HUES64 (cell line): ENCODE results near the gene ACCS. TPM values are rescaled to one million over a fixed set of nuclear protein-coding genes. Genes with fewer than 3 reads are reported as not detected.

Experiments used
- H3K27ac ChIP-seq: 2 replicates; pipeline ENCODE4 v1.7.0; 2013; ENCODE audit warnings: low read depth, low read length, inconsistent platforms
- H3K27me3 ChIP-seq: 2 replicates; pipeline ENCODE4 v1.6.1; 2013; ENCODE audit warnings: mild to moderate bottlenecking, low read length; ENCODE audit not compliant: insufficient read depth
- H3K36me3 ChIP-seq: 2 replicates; pipeline ENCODE4 v1.6.1; 2013; ENCODE audit warnings: mild to moderate bottlenecking, low read length; ENCODE audit not compliant: insufficient read depth
- H3K4me1 ChIP-seq: 2 replicates; pipeline ENCODE4 v1.6.1; 2013; ENCODE audit warnings: mild to moderate bottlenecking, low read length, moderate library complexity; ENCODE audit not compliant: insufficient read depth
- H3K4me3 ChIP-seq: 2 replicates; pipeline ENCODE4 v1.5.1; 2013; ENCODE audit warnings: mild to moderate bottlenecking, low read length, moderate library complexity
- H3K9ac ChIP-seq: 2 replicates; pipeline ENCODE4 v1.6.1; 2013; ENCODE audit warnings: mild to moderate bottlenecking, low read depth, low read length
- H3K9me3 ChIP-seq: 2 replicates; pipeline ENCODE4 v1.6.1; 2013; ENCODE audit warnings: low read depth, low read length; ENCODE audit not compliant: insufficient read depth
- WGBS: fragments of 150-250, 120-280 bp; methylation state at CpG from one replicate; pipeline ENCODE4 v1.1.7; 2013; ENCODE audit warnings: missing lambda C conversion rate; 5-methylcytosine and 5-hydroxymethylcytosine counted together
- polyA plus RNA-seq, 2 experiments: library from polyadenylated mRNA; stranded (reverse); fragments of 50-300 nt; gene quantifications; one replicate each; pipeline ENCODE4 v1.2.3, GENCODE V29; 2013

ACCS gene
- polyA plus RNA-seq (2013, experiment 1 of 2) = 4.7 TPM
- polyA plus RNA-seq (2013, experiment 2 of 2) = 3.6 TPM

- WGBS = 2% methylated on average over 70 of the region's 70 CpGs
- peak within 1 kb of the TSS; percentile 62 for H3K4me3 ChIP-seq
Observed at GRCh38 chr11:44065841-44066731, at the start of gene ACCS. ACCS (plus strand) TSS chr11:44066270; CDS start chr11:44067628, 1,358 bp downstream.

GRCh38 chr11:44016546-44017442, 49.3 kb upstream of the ACCS start:
- H3K36me3 ChIP-seq = no peaks in the 10 kb centered on the region
- H3K9me3 ChIP-seq = no peaks in the 10 kb centered on the region
- no peaks in the 10 kb centered on the region for H3K4me1 ChIP-seq
- H3K27me3 ChIP-seq = peaks cover 3% of the 10 kb centered on the region; the same call in 1 of the 2 replicates
- WGBS = 93% methylated on average over 2 of the region's 2 CpGs
- H3K27ac ChIP-seq = no peak overlapping the region
- H3K9ac ChIP-seq = no peak overlapping the region
- no peak overlapping the region for H3K4me3 ChIP-seq

More at GRCh38 chr11:44065841-44066731, at the start of gene ACCS:
- peak within 1 kb of the TSS; percentile 88 for H3K27ac ChIP-seq
- H3K27me3 ChIP-seq = peaks cover 12% of the 10 kb centered on the region
- no peaks in the 10 kb centered on the region for H3K9me3 ChIP-seq
- peaks cover 22% of the 10 kb centered on the region; the same call in 1 of the 2 replicates for H3K4me1 ChIP-seq
- H3K9ac ChIP-seq = peak within 1 kb of the TSS; percentile 76
- no peaks in the 10 kb centered on the region for H3K36me3 ChIP-seq

GRCh38 chr11:44017443-44018126, 48.5 kb upstream of the ACCS start:
- no peak overlapping the region for H3K4me3 ChIP-seq
- WGBS = 86% methylated on average over 3 of the region's 3 CpGs
- H3K9ac ChIP-seq = no peak overlapping the region
- no peaks in the 10 kb centered on the region for H3K9me3 ChIP-seq
- H3K36me3 ChIP-seq = no peaks in the 10 kb centered on the region
- H3K4me1 ChIP-seq = no peaks in the 10 kb centered on the region
- no peak overlapping the region for H3K27ac ChIP-seq
- peaks cover 3% of the 10 kb centered on the region; the same call in 1 of the 2 replicates for H3K27me3 ChIP-seq

GRCh38 chr11:44018127-44018521, 47.9 kb upstream of the ACCS start:
- no peaks in the 10 kb centered on the region for H3K36me3 ChIP-seq
- H3K9ac ChIP-seq = no peak overlapping the region
- WGBS = 37% methylated on average over 4 of the region's 4 CpGs
- peaks cover 3% of the 10 kb centered on the region; the same call in 1 of the 2 replicates for H3K27me3 ChIP-seq
- no peak overlapping the region for H3K4me3 ChIP-seq
- no peaks in the 10 kb centered on the region for H3K9me3 ChIP-seq
- no peaks in the 10 kb centered on the region for H3K4me1 ChIP-seq
- no peak overlapping the region for H3K27ac ChIP-seq

- 91% methylated on average over 2 of the region's 2 CpGs for WGBS
- Histone ChIP-seq H3K4me1 (no peaks in the 10 kb centered on the region), H3K4me3 (no peak overlapping the region), H3K27me3 (peaks cover 3% of the 10 kb centered on the region; the same call in 1 of the 2 replicates), H3K27ac (no peak overlapping the region), H3K9me3 (no peaks in the 10 kb centered on the region), H3K36me3 (no peaks in the 10 kb centered on the region), H3K9ac (no peak overlapping the region)
Observed at GRCh38 chr11:44018829-44019228, 47.2 kb upstream of the ACCS start.

GRCh38 chr11:44024977-44025376, 41.1 kb upstream of the ACCS start:
- WGBS = no CpG with 5 or more reads among the region's 1 CpG
- Histone ChIP-seq H3K27ac (no peak overlapping the region), H3K4me3 (no peak overlapping the region), H3K9ac (no peak overlapping the region), H3K36me3 (no peaks in the 10 kb centered on the region), H3K9me3 (peaks cover 16% of the 10 kb centered on the region; the same call in 1 of the 2 replicates), H3K27me3 (peaks cover 1% of the 10 kb centered on the region; the same call in 1 of the 2 replicates), H3K4me1 (peaks cover under 1% of the 10 kb centered on the region; the same call in 1 of the 2 replicates)

- peaks cover 8% of the 10 kb centered on the region for H3K4me1 ChIP-seq
- H3K36me3 ChIP-seq = no peaks in the 10 kb centered on the region
- H3K9me3 ChIP-seq = peaks cover 16% of the 10 kb centered on the region; the same call in 1 of the 2 replicates
- no peak overlapping the region for H3K4me3 ChIP-seq
- no peak overlapping the region for H3K9ac ChIP-seq
- no peaks in the 10 kb centered on the region for H3K27me3 ChIP-seq
- no peak overlapping the region for H3K27ac ChIP-seq
Observed at GRCh38 chr11:44025727-44026126, 40.3 kb upstream of the ACCS start.

GRCh38 chr11:44028401-44028800, 37.7 kb upstream of the ACCS start:
- H3K9me3 ChIP-seq = peaks cover 16% of the 10 kb centered on the region; the same call in 1 of the 2 replicates
- H3K4me1 ChIP-seq = peaks cover 16% of the 10 kb centered on the region
- no peak overlapping the region for H3K4me3 ChIP-seq
- WGBS = 88% methylated on average over 1 of the region's 1 CpG
- H3K36me3 ChIP-seq = no peaks in the 10 kb centered on the region
- H3K27me3 ChIP-seq = no peaks in the 10 kb centered on the region
- H3K27ac ChIP-seq = no peak overlapping the region
- H3K9ac ChIP-seq = no peak overlapping the region

GRCh38 chr11:44028816-44029506, 37.1 kb upstream of the ACCS start:
- no peaks in the 10 kb centered on the region for H3K27me3 ChIP-seq
- peaks cover 16% of the 10 kb centered on the region for H3K4me1 ChIP-seq
- H3K9ac ChIP-seq = no peak overlapping the region
- no peak overlapping the region for H3K27ac ChIP-seq
- no peak overlapping the region for H3K4me3 ChIP-seq
- H3K9me3 ChIP-seq = peaks cover 16% of the 10 kb centered on the region; the same call in 1 of the 2 replicates
- 90% methylated on average over 3 of the region's 3 CpGs for WGBS
- no peaks in the 10 kb centered on the region for H3K36me3 ChIP-seq

- Histone ChIP-seq H3K9ac (no peak overlapping the region), H3K4me1 (peaks cover 16% of the 10 kb centered on the region), H3K36me3 (no peaks in the 10 kb centered on the region), H3K4me3 (no peak overlapping the region), H3K9me3 (peaks cover 16% of the 10 kb centered on the region; the same call in 1 of the 2 replicates), H3K27me3 (no peaks in the 10 kb centered on the region), H3K27ac (no peak overlapping the region)
- WGBS = 89% methylated on average over 1 of the region's 1 CpG
Observed at GRCh38 chr11:44029507-44029845, 36.6 kb upstream of the ACCS start.
